HepG2 (cell line): Measurements from ENCODE around the gene GSK3A. TPM values are rescaled to one million over a fixed set of nuclear protein-coding genes. Genes with fewer than 3 reads are reported as not detected.

Source experiments
- CEBPG ChIP-seq: IDR thresholded peaks from 2 replicates; pipeline ENCODE4 v1.6.1; 2016
- ELF4 ChIP-seq: sonication (generic); formaldehyde crosslinking; IDR thresholded peaks from 2 replicates; pipeline ENCODE4 v1.5.0; 2020; ENCODE audit warnings: missing genetic modification reagents, mild to moderate bottlenecking, moderate library complexity, borderline replicate concordance
- ERF ChIP-seq: IDR thresholded peaks from 2 replicates; pipeline ENCODE4 v1.6.1; 2018; ENCODE audit warnings: missing biosample characterization, missing genetic modification reagents
- FOSL2 ChIP-seq: sonication (generic); formaldehyde crosslinking; IDR thresholded peaks from 2 replicates; pipeline ENCODE4 v1.4.0; 2020; ENCODE audit warnings: missing genetic modification reagents
- FOXA1 ChIP-seq, 2 experiments: fragments of 450-650 bp in 1 of 2; sonication (generic) in 1 of 2; formaldehyde crosslinking in 1 of 2; IDR thresholded peaks; 2 replicates each; pipeline versions ENCODE4 v1.4.0 to v1.6.1; 2016 to 2020; ENCODE audit warnings: missing genetic modification reagents in 1 of 2
- HNF4A ChIP-seq: sonication (generic); formaldehyde crosslinking; IDR thresholded peaks from 2 replicates; pipeline ENCODE4 v1.4.0; 2020; ENCODE audit warnings: missing genetic modification reagents
- HNRNPH1 ChIP-seq: fragments of 200-400 bp; formaldehyde crosslinking; optimal IDR thresholded peaks from 2 replicates; pipeline ENCODE3; 2017; ENCODE audit warnings: mild to moderate bottlenecking, low read depth, low read length
- HOXA5 ChIP-seq: sonication (generic); formaldehyde crosslinking; IDR thresholded peaks from 2 replicates; pipeline ENCODE4 v1.4.0; 2020; ENCODE audit warnings: missing genetic modification reagents
- KDM5A ChIP-seq: fragments of 200-600 bp; sonication (generic); IDR thresholded peaks from 2 replicates; pipeline ENCODE4 v1.7.0; 2018; ENCODE audit warnings: antibody characterized with exemption, mild to moderate bottlenecking, low read length, borderline replicate concordance
- KDM6A ChIP-seq: IDR thresholded peaks from 2 replicates; pipeline ENCODE4 v1.6.1; 2016; ENCODE audit warnings: low read depth
- NFATC3 ChIP-seq: sonication (generic); formaldehyde crosslinking; IDR thresholded peaks from 2 replicates; pipeline ENCODE4 v1.5.1; 2020; ENCODE audit warnings: mild to moderate bottlenecking, missing genetic modification reagents
- SATB2 ChIP-seq: sonication (generic); formaldehyde crosslinking; IDR thresholded peaks from 2 replicates; pipeline ENCODE4 v1.5.0; 2020; ENCODE audit warnings: missing genetic modification reagents
- SMYD3 ChIP-seq: sonication (generic); formaldehyde crosslinking; IDR thresholded peaks from 2 replicates; pipeline ENCODE4 v1.8.1; 2023; ENCODE audit warnings: mild to moderate bottlenecking, missing genetic modification reagents
- STAG1 ChIP-seq: sonication (generic); formaldehyde crosslinking; IDR thresholded peaks from 2 replicates; pipeline ENCODE4 v1.4.0; 2020; ENCODE audit warnings: missing genetic modification reagents
- ZNF234 ChIP-seq: sonication (generic); formaldehyde crosslinking; conservative IDR thresholded peaks from 2 replicates; pipeline ENCODE4 v1.5.1; 2020; ENCODE audit warnings: mild to moderate bottlenecking, missing genetic modification reagents
- ZNF256 ChIP-seq: sonication (generic); formaldehyde crosslinking; conservative IDR thresholded peaks from 2 replicates; pipeline ENCODE4 v1.4.0; 2020; ENCODE audit warnings: missing genetic modification reagents
- ZNF432 ChIP-seq: sonication (generic); formaldehyde crosslinking; IDR thresholded peaks from 2 replicates; pipeline ENCODE4 v1.5.0; 2020; ENCODE audit warnings: missing genetic modification reagents, mild to moderate bottlenecking, borderline replicate concordance
- ZNF569 ChIP-seq: sonication (generic); formaldehyde crosslinking; IDR thresholded peaks from 2 replicates; pipeline ENCODE4 v1.5.0; 2020; ENCODE audit warnings: mild to moderate bottlenecking, missing genetic modification reagents, moderate library complexity, borderline replicate concordance
- ZNF709 ChIP-seq: sonication (generic); formaldehyde crosslinking; IDR thresholded peaks from 2 replicates; pipeline ENCODE4 v1.5.0; 2020; ENCODE audit warnings: mild to moderate bottlenecking, missing genetic modification reagents
- ZNF850 ChIP-seq: sonication (generic); formaldehyde crosslinking; conservative IDR thresholded peaks from 2 replicates; pipeline ENCODE4 v1.9.0; 2021; ENCODE audit warnings: mild to moderate bottlenecking, missing genetic modification reagents
- ZNF878 ChIP-seq: sonication (generic); formaldehyde crosslinking; IDR thresholded peaks from 2 replicates; pipeline ENCODE4 v1.8.1; 2023; ENCODE audit warnings: mild to moderate bottlenecking, missing genetic modification reagents, moderate library complexity
- ZSCAN12 ChIP-seq: sonication (generic); formaldehyde crosslinking; IDR thresholded peaks from 2 replicates; pipeline ENCODE4 v1.9.0; 2021; ENCODE audit warnings: mild to moderate bottlenecking, missing genetic modification reagents
- polyA plus RNA-seq, 8 experiments: library from polyadenylated mRNA; depleted of rRNA in 3 of 8; stranded (reverse) in 7 of 8; unstranded in 1 of 8; fragments of >200 nt; fragmentation: Illumina TruSeq in 4 of 8; extraction: Trizol in 4 of 8; gene quantifications; 2 replicates each; pipeline versions ENCODE4 v1.2.1 to v1.2.3, GENCODE V29; 2011 to 2016; ENCODE audit warnings: low read depth in 4 of 8, missing spikeins in 1 of 8, mixed read lengths in 1 of 8; ENCODE audit not compliant: insufficient read depth in 1 of 8
- total RNA-seq, 5 experiments: library from RNA; depleted of rRNA; stranded (reverse); fragments of >200 nt; fragmentation: Illumina TruSeq; extraction: Trizol; gene quantifications; 2 replicates each; pipeline ENCODE4 v1.2.3, GENCODE V29; 2016; ENCODE audit warnings: low read depth in 1 of 5
- TF ChIP-seq, protein P1 (sequence below): sonication (generic); formaldehyde crosslinking; IDR thresholded peaks from 2 replicates; pipeline ENCODE4 v1.5.0; 2020; ENCODE audit warnings: missing genetic modification reagents
- TF ChIP-seq, protein P2 (sequence below): IDR thresholded peaks from 2 replicates; pipeline ENCODE4 v1.6.1; 2016; ENCODE audit warnings: low read depth, missing genetic modification reagents, missing compliant biosample characterization
- TF ChIP-seq, protein P3 (sequence below): sonication (generic); formaldehyde crosslinking; IDR thresholded peaks from 2 replicates; pipeline ENCODE4 v1.8.1; 2023; ENCODE audit warnings: mild to moderate bottlenecking, missing genetic modification reagents, borderline replicate concordance

GSK3A gene
- total and polyA plus RNA-seq, 2 of the 13 experiments (the other 11 are each of a cell fraction or from before 2014, with no cell fraction given): 16.9 to 52.5 TPM

DNA sequence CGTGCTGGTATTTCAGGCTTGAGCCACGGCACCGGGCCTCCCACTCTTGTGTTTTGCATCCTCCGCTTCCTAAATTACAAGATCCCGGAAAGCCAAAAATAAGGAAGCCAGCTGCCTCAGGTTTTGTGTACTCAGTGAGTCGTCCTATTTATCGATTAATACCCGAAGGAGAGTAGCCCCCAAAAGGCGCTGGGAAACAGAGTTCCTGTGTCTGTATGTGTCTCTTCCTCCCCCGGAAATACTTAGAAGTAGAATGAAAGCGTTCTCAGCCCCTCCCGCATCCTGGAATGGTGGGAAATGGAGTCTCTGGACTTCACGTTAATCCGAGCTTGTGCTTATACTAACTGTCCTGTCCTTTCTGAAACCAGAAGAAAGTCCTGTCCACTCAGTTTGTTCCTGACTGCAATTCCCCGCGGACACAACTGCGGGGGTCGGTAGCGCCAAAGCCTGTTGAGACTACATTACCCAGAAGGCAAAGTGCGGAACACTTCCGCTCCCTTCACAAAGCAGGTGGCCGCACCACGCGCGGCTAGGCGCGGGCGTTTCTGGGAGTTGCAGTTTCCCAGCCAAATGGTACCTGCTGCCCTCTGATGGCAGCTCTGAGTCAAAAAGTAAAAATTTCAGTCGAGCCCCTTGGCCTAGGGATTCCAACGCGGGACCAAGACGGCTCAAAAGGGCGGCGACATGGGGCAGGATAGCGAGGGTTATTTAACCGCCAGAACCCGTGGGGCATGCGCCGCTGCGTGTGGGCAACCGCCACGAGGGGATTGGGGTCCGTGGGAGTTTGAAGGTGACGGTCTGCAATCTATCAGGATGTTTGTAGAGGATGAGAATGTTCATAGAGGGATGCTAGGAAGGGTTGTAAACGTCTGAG, 2.2 kb upstream of the GSK3A start (continued):
- TF ChIP-seq FOXA1 (IDR thresholded peaks at IDR 0.05): no peak
- TF ChIP-seq FOXA1 (CRISPR knock-in tag; IDR thresholded peaks at IDR 0.05): no peak
- no peak for TF ChIP-seq ZNF878 (CRISPR knock-in tag)
- TF ChIP-seq SMYD3: 0 out of 2 replicates have a peak, but pooled peaks have one; percentile 31
- peak; percentile 30 for TF ChIP-seq FOSL2 (CRISPR knock-in tag)
- TF ChIP-seq HNRNPH1: no peak
- TF ChIP-seq ZNF709: no peak
- no peak for TF ChIP-seq NFATC3 (CRISPR knock-in tag)
- TF ChIP-seq CEBPG: peak; percentile 43; the same call in 1 of the 2 replicates
- no peak for TF ChIP-seq KDM5A
- TF ChIP-seq SATB2 (CRISPR knock-in tag): no peak
- TF ChIP-seq, protein P1, sequence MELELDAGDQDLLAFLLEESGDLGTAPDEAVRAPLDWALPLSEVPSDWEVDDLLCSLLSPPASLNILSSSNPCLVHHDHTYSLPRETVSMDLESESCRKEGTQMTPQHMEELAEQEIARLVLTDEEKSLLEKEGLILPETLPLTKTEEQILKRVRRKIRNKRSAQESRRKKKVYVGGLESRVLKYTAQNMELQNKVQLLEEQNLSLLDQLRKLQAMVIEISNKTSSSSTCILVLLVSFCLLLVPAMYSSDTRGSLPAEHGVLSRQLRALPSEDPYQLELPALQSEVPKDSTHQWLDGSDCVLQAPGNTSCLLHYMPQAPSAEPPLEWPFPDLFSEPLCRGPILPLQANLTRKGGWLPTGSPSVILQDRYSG (CRISPR knock-in tag): no peak
- TF ChIP-seq ZSCAN12 (CRISPR knock-in tag): no peak
- TF ChIP-seq, protein P2, sequence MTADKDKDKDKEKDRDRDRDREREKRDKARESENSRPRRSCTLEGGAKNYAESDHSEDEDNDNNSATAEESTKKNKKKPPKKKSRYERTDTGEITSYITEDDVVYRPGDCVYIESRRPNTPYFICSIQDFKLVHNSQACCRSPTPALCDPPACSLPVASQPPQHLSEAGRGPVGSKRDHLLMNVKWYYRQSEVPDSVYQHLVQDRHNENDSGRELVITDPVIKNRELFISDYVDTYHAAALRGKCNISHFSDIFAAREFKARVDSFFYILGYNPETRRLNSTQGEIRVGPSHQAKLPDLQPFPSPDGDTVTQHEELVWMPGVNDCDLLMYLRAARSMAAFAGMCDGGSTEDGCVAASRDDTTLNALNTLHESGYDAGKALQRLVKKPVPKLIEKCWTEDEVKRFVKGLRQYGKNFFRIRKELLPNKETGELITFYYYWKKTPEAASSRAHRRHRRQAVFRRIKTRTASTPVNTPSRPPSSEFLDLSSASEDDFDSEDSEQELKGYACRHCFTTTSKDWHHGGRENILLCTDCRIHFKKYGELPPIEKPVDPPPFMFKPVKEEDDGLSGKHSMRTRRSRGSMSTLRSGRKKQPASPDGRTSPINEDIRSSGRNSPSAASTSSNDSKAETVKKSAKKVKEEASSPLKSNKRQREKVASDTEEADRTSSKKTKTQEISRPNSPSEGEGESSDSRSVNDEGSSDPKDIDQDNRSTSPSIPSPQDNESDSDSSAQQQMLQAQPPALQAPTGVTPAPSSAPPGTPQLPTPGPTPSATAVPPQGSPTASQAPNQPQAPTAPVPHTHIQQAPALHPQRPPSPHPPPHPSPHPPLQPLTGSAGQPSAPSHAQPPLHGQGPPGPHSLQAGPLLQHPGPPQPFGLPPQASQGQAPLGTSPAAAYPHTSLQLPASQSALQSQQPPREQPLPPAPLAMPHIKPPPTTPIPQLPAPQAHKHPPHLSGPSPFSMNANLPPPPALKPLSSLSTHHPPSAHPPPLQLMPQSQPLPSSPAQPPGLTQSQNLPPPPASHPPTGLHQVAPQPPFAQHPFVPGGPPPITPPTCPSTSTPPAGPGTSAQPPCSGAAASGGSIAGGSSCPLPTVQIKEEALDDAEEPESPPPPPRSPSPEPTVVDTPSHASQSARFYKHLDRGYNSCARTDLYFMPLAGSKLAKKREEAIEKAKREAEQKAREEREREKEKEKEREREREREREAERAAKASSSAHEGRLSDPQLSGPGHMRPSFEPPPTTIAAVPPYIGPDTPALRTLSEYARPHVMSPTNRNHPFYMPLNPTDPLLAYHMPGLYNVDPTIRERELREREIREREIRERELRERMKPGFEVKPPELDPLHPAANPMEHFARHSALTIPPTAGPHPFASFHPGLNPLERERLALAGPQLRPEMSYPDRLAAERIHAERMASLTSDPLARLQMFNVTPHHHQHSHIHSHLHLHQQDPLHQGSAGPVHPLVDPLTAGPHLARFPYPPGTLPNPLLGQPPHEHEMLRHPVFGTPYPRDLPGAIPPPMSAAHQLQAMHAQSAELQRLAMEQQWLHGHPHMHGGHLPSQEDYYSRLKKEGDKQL (CRISPR knock-in tag): no peak
- TF ChIP-seq, protein P3, sequence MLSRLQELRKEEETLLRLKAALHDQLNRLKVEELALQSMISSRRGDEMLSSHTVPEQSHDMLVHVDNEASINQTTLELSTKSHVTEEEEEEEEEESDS (CRISPR knock-in tag): no peak
- TF ChIP-seq ZNF569 (CRISPR knock-in tag): no peak
- no peak for TF ChIP-seq KDM6A (CRISPR knock-in tag)
- peak; percentile 45; the same call in 1 of the 2 replicates for TF ChIP-seq HOXA5 (CRISPR knock-in tag)
- TF ChIP-seq ZNF256 (CRISPR knock-in tag): no peak
- TF ChIP-seq ELF4 (CRISPR knock-in tag): peak; percentile 98
- no peak for TF ChIP-seq ZNF850
- no peak for TF ChIP-seq ZNF432 (CRISPR knock-in tag)
- TF ChIP-seq ZNF234 (CRISPR knock-in tag): no peak
- 0 out of 2 replicates have a peak, but pooled peaks have one; percentile 10 for TF ChIP-seq HNF4A (CRISPR knock-in tag)
- peak; percentile 47 for TF ChIP-seq STAG1 (CRISPR knock-in tag)
- no peak for TF ChIP-seq ERF (CRISPR knock-in tag)
